Stimulated activated CD4-positive, alpha-beta T cell treated with anti-CD3 and anti-CD28 coated beads, Interleukin-1b, Interleukin-23, amount 100 ng/mL, for 24 hours (primary cell): ENCODE results near the gene GMEB2.
"Not testable (repeated sequence)": the region's sequence is repeated elsewhere in the genome, so short reads cannot be mapped to it uniquely, and the experiment has no call there.

Experiments
- DNase-seq, 4 experiments: peaks; one replicate each; pipeline ENCODE4 v3.0.0-alpha.2; 2020; ENCODE audit warnings: low read depth in 4 of 4, low spot score in 1 of 4

GMEB2 gene

DNA sequence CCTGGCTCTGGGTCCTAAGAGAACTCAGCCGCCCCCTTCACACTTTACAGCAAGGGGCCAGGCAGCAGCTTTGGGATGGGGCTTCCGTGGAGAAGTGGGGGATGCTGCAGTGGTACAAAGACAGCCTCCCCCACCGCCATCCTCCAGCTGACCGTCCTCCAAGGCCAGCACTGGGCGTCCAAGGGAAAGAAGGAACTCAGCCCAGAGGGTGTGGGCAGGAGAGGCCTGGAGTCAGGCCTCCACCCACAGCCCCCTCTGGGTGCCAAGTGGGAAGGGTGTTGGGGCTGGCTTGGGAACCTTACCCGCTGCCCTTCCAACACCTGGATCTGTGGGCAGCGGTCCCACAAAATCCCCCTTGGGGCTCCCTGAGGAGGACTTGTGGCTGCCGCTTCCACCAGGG lies 13.2 kb upstream of the GMEB2 start:
- DNase-seq: no peak

DNA sequence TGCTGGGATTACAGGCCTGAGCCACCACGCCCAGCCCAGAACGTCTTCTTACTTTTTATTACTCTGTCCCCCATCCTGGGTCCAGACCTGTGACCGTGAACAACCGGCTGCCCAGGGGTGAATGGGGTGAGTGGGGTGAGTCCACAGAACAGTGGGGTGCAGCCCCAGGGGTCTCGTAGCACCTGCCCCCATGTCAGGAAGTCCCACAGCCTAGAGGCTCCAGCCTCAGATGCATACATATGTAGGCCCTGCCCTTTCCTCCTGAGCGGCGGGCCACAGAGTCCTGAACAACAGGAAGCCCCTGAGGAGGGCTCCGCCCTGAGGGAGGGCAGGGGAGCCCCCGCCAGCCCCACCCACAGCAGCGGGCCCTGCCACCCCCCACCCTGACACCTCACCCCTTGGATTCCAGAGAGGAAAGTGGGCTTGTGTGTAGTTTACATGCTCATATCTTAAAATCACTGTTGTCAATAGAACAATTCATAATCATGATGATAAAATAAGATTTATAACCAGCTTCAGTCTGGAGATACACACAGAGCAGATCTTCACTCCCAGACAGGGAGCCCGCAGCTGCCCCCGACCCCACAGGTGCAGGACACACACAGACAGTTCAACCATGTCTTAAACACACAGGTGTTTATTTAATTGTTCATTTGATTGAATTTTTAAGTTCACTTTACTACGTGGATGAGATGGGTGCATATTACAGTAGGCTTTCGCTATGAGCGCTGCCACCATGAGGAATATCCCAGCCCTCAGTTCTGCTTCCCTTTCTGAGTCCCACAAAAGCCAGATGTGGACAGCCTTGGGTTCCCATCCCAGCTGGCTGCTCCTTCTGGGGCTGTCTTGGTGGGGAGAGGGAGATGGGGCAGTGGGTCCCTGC lies 12.4 kb upstream of the GMEB2 start:
- no peak for DNase-seq

GRCh38 chr20:63636752-63637628 lies 10.1 kb upstream of the GMEB2 start:
- DNase-seq: no peak

- DNase-seq: no peak
Measured at GRCh38 chr20:63635431-63636141, 8.7 kb upstream of the GMEB2 start.

GRCh38 chr20:63633732-63634131 lies 6.8 kb upstream of the GMEB2 start:
- DNase-seq: no peak

DNA sequence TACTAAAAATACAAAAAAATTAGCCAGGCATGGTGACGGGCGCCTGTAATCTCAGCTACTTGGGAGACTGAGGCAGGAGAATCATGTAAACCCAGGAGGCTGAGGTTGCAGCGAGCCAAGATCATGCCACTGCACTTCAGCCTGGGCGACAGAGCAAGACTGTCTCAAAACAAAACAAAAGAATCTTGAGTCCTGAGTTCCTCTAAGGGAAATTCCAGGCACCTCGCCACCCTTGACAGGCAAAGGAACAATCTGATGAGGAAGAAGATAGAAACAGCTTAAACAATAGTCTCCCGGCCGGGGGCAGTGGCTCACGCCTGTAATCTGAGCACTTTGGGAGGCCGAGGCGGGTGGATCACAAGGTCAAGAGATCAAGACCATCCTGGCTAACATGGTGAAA lies 4.5 kb upstream of the GMEB2 start:
- not testable (repeated sequence) for DNase-seq

DNA sequence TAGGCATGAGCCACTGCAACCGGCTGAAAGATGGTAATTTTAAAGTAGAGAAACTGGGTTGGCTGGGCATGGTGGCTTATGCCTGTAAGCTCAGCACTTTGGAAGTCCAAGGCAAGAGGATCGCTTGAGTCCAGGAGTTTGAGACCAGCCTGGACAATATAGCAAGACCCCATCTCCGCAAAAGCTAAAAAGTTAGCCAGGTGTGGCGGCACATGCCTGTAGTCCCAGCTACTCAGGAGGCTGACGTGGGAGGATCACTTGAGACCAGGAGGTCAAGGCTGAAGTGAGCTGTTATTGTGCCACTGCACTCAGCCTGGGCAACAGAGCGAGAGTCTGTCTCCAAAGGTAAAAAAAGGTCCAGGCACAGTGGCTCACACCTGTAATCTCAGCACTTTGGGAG lies 4.1 kb upstream of the GMEB2 start:
- not testable (repeated sequence) for DNase-seq

- peak in 2 of 4 experiments; percentile 44 to 59 for DNase-seq
Measured at GRCh38 chr20:63628246-63628975, 1.5 kb upstream of the GMEB2 start.

DNA sequence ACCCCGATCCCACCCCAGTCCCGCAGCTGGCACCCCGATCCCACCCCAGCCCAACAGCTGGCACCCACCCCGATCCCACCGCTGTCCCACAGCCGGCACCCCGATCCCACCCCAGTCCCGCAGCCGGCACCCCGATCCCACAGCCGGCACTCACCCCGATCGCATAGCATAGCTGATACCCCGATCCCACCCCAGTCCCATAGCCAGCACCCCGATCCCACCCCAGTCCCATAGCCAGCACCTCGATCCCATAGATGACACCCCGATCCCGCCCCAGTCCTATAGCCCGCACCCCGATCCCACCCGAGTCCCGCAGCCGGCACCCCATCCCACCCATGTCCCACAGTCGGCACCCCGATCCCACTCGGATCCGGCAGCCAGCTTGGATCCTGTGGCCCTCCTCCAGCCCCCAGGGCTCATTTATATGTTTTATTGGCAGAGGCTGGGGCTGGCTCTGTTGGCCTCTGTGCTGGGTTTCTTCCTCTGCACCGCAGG lies 897 bp upstream of the GMEB2 start:
- DNase-seq: no peak

- DNase-seq: peak; percentile 83 to 92 (median 86)
Measured at GRCh38 chr20:63627129-63627750, 339 bp upstream of the GMEB2 start.

DNA sequence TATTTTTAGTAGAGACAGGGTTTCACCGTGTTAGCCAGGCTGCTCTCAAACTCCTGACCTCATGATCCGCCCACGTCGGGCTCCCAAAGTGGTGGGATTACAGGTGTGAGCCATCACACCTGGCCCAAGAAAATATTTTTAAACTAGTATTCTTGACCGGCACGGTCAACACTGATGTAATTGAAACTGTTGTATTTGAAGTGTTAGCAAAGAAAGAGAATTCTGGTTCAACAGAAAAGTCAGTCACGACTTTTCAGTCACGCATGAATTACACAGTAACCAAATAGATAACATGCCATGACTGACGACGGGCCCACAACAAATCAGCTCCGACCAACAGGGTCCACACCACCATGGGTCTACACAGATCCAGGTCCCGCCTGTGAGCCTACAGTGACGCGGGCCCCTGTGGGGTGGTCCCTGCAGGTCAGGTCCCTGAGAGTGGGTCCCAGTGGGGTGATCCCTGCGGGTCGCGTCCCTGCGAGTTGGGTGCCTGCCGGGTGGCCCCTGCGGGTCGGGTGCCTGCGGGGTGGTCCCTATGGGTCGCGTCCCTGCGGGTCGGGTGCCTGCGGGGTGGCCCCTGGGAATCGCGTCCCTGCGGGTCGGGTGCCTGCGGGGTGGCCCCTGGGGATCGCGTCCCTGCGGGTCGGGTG lies 1.0 kb downstream of the GMEB2 start:
- no peak for DNase-seq

- DNase-seq: no peak
Measured at GRCh38 chr20:63624486-63624885, 2.4 kb downstream of the GMEB2 start.

DNA sequence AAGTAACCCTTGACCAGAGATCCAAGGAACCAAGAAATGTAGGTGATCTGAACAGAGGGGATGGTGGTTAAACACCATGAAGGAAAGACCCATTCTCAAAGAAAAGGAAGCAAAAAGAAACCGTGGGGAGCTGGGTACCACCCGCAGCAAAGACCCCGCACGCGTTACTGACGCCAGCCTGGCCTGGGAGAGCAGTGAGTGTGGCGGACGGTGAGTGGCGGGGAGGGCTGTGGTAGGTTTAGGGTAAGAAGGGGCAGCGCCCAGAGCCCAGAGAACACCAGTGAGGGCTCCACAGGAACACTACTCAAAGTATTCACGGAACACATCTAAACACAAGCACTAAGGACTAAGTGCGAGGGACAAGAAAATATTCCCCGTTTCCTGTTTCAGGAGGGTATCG lies 4.2 kb downstream of the GMEB2 start:
- DNase-seq: no peak

DNA sequence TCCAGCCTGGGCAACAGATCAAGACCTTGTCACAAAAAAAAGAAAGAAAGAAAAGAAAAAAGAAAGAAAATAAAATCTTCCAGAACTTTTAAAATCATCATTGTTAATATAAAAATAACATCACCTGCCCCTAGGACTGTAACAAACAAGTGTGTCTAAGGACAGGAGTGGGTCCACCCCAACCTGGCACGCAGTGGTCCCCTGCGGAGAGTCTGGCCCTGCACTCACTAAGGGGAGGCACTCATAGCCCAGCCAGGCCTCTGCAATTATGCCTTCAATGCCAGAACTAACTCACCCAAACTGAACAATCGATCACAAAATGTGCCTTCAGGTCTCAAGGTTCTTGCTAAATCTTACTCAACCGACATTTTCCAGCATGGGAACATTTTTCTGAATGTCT lies 4.8 kb downstream of the GMEB2 start:
- DNase-seq: no peak

DNA sequence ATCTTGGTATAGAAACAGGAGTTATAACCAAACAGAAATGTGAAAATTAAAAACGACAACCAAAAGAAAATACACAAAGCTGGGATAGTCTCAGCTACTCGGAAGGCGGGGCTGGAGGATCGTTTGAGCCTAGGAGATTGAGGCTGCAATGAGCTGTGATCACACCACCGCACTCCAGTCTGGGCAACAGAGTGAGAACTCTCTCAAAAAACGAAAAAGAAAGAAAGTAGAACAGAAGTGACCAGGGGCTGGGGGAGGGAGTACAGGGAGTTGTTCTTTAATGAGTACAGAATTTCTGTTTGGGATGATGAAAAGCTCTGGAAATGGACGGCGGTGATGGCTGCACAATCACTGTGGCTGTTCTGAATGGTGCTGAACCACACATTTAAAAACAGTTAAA lies 5.9 kb downstream of the GMEB2 start:
- no peak for DNase-seq

DNA sequence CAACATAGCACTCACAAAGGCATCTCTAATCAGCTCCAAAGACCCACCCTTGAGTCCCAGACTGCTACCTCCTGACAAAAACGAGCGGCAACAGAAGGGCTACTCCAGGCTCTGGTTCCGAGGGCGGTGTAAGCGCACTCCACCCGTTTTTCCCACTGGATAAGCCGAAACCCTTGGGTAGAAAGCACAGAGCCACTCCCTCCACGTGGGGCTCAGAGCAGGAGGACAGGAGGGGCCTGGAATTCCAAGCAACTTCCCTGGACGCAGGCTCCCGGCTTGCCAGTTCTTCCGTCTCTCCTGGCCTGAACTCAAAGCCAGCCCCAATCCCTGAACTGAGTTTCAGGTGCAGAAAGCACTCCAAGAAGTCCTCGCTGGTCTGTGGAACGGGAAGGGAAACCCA lies 7.4 kb downstream of the GMEB2 start:
- DNase-seq: no peak

DNA sequence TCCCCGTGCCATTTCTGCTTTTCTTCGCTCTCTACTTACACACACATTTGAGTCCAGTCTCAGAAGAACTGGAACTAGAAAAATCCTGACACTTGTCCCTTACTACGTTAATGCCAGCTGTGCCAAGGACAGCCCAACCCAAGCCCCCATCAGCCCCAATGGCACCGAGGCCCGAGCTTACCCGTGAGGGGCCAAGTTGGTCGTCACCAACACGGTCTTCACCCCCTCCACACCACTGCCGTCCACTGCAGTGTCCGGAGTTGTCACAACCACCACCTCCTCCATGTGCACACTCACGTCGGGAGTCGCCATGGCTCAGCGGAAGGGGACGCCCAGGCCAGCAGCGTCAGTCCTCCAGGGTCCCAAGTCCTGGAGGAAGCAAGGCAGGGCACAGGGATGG lies 7.8 kb downstream of the GMEB2 start:
- DNase-seq: no peak

GRCh38 chr20:63618291-63618980 lies 8.5 kb downstream of the GMEB2 start:
- DNase-seq: no peak

DNA sequence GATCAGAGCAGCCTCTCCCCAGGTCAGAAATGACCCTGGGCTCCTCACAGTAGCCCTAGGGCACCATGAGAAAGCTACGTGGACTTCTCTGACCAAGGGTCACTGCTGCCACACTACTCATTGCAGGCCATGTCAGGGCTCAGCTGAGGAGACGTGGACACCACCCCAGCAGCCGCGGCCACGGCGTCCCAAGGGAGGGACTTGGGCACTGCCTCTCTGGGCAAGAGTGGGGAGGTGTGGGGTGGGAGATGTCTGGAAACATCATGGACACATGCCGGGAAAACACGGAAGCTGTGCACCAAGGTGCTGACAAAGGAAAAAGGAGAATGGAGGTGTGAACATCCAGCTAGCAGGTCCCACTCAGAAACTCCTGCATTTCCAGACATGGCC lies 9.0 kb downstream of the GMEB2 start:
- DNase-seq: no peak
